ENCODE data around the gene DIPK1B.

DNA sequence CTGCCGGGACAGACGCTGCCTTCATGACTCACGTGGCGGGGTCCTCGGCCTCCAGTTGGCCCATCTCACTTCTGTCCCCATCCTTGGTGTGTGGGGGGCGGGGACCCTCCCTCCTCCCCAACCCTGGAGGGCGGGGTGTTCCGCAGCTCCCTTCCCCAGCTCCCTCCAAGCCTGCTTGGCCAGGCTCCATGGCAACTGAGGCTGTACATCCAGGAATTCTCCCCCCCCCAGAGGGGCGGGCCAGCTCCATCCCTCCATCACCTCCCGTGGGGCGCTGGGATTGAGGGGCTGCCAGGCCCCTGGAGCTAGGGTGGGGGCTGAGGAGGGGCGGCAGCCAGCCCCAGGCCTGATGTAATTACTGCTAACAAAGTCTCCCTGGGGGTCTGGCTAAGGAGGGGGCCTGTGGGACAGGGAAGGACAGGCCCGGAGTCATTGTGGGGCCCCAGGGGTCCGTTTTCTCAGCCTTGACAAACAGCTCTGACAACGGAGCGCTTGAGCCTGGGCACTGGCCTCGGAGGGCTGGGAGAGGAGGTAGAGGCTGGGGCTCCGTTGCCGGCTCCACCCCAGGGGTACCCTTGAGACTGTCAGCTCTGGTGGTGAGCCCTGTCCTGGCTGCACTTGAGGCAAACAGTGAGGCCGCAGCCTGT is 8.0 kb downstream of the DIPK1B start:
- TF ChIP-seq, protein P1, sequence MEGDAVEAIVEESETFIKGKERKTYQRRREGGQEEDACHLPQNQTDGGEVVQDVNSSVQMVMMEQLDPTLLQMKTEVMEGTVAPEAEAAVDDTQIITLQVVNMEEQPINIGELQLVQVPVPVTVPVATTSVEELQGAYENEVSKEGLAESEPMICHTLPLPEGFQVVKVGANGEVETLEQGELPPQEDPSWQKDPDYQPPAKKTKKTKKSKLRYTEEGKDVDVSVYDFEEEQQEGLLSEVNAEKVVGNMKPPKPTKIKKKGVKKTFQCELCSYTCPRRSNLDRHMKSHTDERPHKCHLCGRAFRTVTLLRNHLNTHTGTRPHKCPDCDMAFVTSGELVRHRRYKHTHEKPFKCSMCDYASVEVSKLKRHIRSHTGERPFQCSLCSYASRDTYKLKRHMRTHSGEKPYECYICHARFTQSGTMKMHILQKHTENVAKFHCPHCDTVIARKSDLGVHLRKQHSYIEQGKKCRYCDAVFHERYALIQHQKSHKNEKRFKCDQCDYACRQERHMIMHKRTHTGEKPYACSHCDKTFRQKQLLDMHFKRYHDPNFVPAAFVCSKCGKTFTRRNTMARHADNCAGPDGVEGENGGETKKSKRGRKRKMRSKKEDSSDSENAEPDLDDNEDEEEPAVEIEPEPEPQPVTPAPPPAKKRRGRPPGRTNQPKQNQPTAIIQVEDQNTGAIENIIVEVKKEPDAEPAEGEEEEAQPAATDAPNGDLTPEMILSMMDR (IDR thresholded peaks at IDR 0.05), result no peak
- TF ChIP-seq EP300 (IDR thresholded peaks at IDR 0.05) (no peak), POLR2A (IDR thresholded peaks at IDR 0.05) (no peak)
